Prostate gland (tissue), 2 donors: ENCODE measurements around the gene TSPAN2.

Experiments
- POLR2A ChIP-seq: fragments of 450-650 bp; IDR thresholded peaks from one replicate; pipeline ENCODE4 v1.6.1; 2016; ENCODE audit warnings: antibody characterized with exemption, mild to moderate bottlenecking
- TF ChIP-seq, protein P1 (sequence below), 4 experiments: fragments of 200-600 bp in 2 of 4; fragments of 450-650 bp in 2 of 4; sonication (generic) in 2 of 4; IDR thresholded peaks; 1 replicate in 3 of 4; 2 replicates in 1 of 4; pipeline ENCODE4 v1.5.1; 2016 to 2019; ENCODE audit warnings: antibody characterized with exemption in 4 of 4, mild to moderate bottlenecking in 2 of 4, moderate library complexity in 2 of 4

DNA sequence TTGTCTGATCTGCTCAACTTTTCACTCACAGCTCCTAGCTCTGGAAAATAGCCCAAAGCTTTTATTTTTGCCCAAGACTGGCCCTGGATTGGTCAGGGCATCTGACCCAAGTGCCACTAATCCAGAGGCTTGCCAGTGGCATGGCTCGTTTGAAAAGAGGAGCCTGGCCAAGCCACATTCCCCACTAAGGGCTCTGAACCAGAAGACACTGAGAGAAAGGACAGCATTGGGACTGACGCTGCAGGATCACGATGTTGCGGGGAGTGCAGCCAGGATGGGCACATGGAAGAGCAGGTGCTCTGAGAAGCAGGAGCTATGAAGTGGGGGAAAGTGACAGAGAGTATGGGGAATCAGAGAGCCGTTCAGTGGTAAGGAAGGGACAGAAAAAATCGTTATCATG, 44.9 kb upstream of the TSPAN2 start:
- TF ChIP-seq POLR2A: no peak
- TF ChIP-seq, protein P1, sequence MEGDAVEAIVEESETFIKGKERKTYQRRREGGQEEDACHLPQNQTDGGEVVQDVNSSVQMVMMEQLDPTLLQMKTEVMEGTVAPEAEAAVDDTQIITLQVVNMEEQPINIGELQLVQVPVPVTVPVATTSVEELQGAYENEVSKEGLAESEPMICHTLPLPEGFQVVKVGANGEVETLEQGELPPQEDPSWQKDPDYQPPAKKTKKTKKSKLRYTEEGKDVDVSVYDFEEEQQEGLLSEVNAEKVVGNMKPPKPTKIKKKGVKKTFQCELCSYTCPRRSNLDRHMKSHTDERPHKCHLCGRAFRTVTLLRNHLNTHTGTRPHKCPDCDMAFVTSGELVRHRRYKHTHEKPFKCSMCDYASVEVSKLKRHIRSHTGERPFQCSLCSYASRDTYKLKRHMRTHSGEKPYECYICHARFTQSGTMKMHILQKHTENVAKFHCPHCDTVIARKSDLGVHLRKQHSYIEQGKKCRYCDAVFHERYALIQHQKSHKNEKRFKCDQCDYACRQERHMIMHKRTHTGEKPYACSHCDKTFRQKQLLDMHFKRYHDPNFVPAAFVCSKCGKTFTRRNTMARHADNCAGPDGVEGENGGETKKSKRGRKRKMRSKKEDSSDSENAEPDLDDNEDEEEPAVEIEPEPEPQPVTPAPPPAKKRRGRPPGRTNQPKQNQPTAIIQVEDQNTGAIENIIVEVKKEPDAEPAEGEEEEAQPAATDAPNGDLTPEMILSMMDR (IDR thresholded peaks at IDR 0.05): no peak
